GM18511 (cell line): Measurements from ENCODE around the gene ENGASE.

ENCODE experiments used
- ATAC-seq: cut with Tn5 transposase; IDR thresholded peaks from one replicate; pipeline ENCODE4 v1.9.1; 2021; ENCODE audit warnings: mild to moderate bottlenecking, moderate library complexity; ENCODE audit not compliant: unreplicated experiment

ENGASE gene

DNA sequence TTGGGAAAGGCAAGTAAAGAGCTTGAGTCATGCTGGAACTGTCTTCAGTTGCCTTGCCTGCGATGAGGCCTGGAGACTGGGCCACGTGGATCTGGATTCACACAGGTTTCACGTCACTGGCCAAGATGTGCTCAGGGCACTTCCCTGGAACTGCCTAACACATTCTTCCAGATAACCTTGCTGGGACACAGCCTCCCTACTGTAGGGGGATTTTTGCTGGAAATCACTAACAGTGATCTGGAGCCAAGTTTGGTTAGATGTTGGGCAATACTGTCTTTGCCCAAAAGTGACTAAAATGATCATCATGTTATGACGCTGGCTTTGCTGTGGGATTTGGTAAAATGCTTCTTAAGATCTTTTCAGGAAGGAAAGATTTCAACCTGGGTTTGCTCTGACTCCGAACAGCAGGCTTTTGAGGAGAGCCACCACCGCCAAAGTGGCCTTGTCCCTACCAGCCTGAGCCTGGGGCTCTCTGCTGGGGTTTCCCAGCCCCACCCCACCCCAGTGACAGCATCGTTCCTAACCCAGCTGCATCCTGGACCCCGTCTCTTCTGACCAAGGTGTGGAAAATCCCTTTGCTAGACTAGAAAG lies 36.0 kb upstream of the ENGASE start:
- no peak for ATAC-seq

DNA sequence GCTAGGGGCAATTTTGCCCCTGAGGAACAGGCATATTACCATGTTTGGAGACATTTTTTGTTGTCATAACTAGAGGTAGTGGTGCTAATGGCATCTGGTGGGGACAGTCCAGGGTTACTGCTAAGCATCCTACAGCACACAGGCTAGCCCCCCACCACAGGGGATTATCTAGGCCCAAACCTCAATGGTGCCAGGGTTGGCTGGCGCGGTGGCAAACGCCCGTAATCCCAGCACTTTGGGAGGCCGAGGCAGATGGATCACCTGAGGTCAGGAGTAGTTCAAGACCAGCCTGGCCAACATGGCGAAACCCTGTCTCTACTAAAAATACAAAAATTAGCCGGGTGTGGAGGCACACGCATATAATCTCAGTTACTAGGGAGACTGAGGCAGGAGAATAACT lies 35.5 kb upstream of the ENGASE start:
- ATAC-seq: no peak

DNA sequence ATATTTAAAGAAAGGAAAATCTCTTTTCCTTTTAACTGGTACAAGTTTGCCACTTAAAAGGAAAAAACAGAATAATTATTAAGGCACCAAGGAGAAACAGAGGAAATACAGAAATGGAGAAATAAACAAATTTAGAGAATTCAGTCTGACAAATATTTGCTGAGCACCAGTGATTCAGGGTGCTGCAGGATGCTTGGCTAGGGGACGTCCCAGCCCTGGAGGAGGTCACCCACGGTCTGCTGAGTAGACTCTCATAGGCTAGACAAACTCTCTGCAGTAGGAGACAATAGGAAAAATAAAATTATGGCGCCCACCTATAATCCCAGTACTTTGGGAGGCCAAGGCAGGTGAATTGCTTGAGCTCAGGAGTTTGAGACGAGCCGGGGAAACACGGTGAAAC lies 34.7 kb upstream of the ENGASE start:
- ATAC-seq: no peak

DNA sequence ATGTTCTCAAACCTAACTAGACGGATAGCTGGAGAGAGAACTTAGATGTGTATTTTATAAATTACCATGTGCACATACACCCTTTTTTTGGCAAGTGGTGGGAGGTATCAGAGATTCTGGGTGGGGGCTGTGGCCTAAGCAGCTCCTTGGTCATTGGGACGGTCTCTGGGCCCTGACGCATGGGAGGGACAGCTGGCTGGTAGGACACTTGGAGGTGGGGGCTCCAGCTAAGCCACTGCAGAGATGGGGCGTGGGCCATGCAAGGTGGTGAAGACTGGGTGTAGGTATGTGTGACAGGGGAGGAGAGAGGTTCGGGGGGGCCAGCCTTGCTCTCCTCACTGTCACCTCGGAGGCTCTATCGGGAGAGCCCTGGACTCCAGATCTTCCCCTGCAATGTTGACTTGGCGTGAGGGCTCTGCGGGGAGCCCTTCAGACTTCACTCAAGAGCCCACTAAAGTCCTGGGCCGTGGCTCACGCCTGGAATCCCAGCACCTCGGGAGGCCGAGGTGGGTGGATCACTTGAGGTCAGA lies 33.5 kb upstream of the ENGASE start:
- no peak for ATAC-seq

DNA sequence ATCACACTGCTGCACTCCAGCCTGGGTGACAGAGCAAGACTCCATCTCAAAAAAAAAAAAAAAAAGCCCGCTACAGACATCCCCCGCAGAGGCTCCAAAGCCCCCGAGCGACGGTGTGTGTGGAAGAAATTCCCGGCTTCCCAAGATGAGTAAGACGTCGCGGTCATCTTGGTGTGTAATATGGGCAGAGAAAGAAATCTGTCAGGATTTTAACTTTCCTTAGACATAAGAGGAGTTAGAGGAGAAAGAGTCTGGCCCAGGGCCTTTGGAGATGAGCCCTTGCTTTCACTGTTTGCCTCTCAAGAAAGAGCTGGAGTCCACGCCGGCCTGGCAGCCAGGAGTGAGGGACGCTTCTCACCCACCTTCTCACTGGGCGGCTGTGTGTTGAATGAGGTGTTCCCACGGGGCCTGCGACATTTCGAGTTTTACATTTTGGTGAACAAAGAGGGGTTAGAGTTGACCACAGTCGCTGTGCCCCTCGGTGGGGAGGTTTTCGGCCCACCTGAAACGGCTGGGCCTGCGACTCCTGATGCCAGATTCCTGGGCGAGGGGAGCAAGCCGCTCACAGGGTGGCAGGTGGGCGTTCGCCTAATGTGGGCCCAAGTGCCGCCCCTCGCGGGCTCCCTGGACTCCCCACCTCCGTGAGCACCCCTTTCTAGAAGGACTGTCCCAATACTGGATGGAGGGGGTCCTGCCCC lies 32.8 kb upstream of the ENGASE start:
- ATAC-seq: no peak

DNA sequence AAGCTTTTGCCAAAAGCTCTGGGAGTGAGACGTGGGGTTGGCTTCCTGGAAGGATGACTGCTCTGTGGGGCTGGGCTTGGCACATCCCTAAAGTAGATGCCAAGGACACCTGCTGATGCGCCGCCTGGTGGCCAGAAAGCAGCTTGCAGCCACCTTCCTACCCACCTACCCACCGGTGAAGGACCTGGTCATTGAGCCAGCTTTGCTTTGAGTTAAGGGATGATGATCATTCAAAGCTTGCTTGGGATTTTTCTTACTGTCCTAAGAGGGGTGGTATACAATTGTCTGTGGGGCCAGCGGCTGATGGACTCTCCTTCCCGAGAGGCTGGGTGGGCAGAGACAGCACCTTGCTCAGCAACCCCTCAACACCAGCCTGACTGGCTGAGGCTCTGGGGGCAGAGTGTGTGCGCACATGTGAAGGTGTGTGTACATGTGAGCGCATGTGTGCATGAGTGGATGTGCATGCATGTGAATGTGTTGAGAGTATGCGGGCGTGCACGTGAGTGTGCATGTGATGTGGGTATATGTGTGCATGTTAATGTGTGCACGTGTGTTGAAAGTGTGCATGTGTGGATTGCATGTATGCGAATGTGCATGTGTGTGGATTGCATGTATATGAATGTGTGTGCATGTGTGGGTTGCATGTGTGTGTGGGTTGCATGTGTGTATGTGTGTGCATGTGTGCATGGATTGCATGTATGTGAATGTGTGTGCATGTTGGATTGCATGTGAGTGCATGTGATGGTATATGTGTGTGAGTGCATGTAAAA lies 32.0 kb upstream of the ENGASE start:
- ATAC-seq: no peak

DNA sequence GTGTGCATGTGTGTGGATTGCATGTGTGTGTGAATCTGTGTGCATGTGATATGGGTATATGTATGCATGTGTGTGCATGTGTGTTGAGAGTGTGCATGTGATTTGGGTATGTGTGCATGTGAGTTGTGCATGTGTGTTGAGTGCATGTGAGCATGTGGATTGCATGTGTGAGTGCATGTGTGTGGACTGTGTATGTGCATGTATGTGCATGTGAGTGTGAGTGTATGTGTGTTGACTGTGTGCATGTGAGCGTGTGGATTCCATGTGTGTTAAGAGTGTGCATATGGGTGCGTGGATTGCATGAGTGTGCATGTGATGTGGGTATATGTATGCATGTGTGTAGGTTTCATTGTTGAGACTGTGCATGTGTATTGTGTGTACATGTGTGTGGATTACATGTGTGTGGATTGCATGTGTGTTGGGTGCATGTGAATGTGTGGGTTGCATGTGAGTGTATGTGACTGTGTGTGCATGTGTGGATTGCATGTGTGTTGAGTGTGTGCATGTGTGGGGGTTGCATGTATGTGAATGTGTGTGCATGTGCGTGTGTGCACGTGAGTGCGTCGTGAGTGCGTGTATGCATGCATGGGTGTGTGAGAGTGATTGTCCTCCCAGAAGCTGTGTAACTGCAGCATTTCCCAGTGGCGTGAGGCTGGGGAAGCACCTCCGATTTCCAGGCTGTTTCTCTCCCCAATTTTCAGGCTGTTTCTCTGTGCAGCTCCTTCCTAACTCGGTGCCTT lies 31.3 kb upstream of the ENGASE start:
- ATAC-seq: no peak

DNA sequence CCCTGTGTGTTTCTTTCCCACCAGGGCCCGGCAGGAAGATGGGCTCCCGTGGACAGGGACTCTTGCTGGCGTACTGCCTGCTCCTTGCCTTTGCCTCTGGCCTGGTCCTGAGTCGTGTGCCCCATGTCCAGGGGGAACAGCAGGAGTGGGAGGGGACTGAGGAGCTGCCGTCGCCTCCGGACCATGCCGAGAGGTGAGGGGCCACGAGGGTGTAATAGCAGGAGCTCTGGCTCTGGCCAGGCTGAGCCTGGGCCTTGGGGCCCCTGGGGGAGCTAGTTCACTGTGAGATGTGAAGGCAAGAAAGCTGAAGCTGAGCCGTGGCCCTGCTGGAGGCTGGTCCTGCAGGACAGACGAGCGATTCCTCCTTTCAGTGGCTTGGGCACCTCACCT lies 30.7 kb upstream of the ENGASE start:
- no peak for ATAC-seq

DNA sequence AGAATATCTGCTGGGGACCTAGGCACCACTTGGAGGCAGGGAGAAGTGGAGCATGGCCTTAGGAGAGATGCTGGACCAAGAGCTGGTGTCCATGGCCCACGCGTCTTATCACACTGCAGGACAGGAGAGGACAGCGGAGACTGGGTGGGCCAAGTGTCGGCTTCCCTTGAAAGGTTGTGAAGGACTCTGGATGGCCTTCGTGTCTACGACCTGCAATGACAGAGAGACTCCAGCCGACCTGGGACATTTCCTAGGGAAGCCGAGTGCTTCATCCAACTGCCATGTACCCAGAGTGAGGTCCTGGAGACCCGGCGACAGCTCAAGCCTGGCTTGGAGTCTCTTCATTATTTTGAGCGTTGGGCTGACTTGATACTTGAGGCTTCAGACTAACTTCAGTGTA lies 30.2 kb upstream of the ENGASE start:
- ATAC-seq: no peak

DNA sequence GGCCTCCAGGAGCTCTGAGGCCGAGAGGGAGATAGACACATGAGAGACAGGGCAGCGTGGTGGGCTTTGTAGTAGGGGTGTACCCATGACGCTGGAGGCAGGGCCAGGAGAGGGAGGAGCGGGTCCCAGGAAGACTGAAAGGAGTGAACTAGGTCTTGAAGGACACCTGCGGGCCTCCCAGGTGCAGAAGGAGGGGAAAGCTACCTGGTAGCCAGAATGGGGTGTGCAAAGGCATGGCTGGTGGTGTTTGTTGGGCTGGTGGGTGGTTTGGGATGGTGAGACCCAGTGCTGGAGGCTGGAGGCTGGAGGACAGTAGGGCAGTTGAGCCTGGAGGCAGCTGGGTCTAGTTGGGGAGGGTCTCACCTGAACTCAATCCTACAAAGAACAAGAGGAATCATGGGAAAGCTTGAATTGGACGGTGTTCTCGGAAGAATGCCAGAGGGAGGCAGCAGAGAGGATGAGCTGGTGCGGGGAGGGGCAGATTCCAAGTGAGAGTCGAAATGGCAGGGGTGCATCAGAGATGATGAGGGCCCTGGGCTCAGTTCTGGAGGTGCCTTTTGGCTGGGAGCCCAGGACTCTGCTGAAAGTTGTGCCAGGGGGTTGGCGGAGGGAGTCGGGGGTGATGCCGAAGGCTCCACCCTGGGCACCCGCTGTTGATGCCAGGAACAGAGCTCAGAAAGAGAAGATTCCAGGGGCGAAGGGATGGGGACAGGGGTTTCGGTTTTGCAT lies 29.5 kb upstream of the ENGASE start:
- no peak for ATAC-seq

DNA sequence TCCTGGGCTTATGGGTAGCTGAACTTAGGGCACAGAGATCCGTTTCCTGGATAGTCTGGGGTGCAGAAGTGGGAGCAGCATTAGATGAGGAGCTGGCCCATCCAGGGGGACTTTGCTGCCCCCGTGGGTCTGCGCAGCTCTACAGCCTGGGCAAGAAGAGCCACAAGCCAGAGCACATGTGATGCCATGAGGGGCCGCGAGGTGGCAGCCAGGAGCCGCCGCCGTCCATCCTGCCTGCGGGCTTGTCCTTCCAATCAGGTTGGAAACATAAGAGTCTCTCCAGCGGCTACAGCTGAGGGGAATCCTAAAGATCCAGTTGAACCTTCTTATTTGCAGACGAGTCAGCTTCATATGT lies 28.8 kb upstream of the ENGASE start:
- ATAC-seq: no peak

DNA sequence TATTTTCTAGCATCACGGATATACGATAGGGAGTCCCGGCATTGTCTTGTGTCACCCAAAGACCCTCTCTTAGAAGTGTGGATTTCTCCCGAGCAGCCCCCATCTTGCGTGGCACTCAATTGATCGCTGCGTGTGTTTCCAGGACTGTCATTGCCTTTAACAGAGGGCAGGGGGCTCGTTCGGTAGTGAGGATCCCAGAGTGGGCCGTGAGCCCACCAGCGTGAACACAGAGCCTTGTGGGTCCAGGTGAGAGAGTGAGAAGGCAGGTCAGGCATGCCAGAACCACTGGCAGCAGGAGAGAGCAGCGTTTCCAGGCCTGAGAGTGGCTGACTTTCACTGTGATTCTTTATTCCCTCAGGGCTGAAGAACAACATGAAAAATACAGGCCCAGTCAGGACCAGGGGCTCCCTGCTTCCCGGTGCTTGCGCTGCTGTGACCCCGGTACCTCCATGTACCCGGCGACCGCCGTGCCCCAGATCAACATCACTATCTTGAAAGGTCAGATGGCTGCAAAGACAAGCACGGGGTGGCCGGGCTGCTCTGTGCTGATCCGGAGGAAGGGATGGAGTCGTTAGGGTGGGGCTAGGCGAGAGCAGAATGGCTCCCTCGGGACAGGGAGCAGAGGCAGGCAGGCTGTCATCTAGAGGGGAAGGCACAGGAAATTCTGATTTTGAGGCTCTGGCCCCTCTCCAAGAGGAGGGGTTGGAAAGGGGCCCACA lies 28.3 kb upstream of the ENGASE start:
- no peak for ATAC-seq

DNA sequence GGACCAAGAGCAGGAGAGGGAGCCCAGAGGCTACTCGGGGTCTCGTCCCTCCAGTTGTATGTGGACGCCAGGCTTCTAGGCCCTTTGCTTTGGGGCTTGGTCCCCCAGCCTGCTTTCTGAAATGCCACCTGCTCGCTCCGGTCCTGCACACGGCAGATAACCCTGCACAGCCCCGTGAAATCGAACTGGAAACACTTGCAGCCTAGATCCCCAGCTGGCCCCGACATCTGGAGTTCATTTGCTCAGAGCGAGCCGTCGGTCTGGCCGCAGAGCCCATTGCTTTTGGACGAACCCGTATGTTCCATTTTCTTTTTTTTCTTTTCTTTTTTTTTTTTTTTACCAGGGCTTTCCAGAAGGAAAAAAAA lies 27.7 kb upstream of the ENGASE start:
- no peak for ATAC-seq

DNA sequence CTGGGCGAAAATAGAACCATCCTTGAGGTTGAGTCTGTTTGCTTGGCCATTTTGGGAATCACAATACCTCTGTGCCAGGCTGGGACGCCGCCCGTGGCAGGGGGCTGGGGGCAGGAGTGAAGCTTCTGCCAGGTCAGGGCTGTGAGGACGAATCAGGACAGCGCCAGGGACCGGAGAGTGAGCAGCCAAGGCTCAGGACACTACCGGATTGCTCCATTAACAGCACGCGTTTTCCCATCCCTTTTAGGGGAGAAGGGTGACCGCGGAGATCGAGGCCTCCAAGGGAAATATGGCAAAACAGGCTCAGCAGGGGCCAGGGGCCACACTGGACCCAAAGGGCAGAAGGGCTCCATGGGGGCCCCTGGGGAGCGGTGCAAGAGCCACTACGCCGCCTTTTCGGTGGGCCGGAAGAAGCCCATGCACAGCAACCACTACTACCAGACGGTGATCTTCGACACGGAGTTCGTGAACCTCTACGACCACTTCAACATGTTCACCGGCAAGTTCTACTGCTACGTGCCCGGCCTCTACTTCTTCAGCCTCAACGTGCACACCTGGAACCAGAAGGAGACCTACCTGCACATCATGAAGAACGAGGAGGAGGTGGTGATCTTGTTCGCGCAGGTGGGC lies 27.2 kb upstream of the ENGASE start:
- no peak for ATAC-seq

DNA sequence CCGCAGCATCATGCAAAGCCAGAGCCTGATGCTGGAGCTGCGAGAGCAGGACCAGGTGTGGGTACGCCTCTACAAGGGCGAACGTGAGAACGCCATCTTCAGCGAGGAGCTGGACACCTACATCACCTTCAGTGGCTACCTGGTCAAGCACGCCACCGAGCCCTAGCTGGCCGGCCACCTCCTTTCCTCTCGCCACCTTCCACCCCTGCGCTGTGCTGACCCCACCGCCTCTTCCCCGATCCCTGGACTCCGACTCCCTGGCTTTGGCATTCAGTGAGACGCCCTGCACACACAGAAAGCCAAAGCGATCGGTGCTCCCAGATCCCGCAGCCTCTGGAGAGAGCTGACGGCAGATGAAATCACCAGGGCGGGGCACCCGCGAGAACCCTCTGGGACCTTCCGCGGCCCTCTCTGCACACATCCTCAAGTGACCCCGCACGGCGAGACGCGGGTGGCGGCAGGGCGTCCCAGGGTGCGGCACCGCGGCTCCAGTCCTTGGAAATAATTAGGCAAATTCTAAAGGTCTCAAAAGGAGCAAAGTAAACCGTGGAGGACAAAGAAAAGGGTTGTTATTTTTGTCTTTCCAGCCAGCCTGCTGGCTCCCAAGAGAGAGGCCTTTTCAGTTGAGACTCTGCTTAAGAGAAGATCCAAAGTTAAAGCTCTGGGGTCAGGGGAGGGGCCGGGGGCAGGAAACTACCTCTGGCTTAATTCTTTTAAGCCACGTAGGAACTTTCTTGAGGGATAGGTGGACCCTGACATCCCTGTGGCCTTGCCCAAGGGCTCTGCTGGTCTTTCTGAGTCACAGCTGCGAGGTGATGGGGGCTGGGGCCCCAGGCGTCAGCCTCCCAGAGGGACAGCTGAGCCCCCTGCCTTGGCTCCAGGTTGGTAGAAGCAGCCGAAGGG lies 26.4 kb upstream of the ENGASE start:
- no peak for ATAC-seq

DNA sequence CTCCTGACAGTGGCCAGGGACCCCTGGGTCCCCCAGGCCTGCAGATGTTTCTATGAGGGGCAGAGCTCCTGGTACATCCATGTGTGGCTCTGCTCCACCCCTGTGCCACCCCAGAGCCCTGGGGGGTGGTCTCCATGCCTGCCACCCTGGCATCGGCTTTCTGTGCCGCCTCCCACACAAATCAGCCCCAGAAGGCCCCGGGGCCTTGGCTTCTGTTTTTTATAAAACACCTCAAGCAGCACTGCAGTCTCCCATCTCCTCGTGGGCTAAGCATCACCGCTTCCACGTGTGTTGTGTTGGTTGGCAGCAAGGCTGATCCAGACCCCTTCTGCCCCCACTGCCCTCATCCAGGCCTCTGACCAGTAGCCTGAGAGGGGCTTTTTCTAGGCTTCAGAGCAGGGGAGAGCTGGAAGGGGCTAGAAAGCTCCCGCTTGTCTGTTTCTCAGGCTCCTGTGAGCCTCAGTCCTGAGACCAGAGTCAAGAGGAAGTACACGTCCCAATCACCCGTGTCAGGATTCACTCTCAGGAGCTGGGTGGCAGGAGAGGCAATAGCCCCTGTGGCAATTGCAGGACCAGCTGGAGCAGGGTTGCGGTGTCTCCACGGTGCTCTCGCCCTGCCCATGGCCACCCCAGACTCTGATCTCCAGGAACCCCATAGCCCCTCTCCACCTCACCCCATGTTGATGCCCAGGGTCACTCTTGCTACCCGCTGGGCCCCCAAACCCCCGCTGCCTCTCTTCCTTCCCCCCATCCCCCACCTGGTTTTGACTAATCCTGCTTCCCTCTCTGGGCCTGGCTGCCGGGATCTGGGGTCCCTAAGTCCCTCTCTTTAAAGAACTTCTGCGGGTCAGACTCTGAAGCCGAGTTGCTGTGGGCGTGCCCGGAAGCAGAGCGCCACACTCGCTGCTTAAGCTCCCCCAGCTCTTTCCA lies 25.5 kb upstream of the ENGASE start:
- ATAC-seq: no peak

DNA sequence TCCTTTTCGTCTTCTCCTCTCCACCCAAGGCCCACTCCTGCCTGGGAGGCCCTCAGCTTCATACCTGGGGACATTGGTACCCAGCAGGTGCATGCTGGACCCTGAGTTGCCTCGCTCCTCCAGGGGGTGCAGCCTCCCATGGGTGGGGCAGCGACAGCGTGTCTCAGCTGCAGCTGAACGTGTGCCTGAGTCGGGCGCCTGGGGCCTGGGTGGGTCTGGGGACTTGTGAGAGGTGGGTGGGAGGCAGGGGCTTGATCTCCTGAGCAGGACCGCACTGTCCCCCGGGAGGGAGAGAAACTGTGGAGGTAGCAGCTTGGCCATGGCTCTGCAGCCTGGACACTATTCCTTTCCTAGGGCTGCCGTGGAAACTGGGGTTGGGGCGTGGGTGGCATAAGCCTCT lies 24.8 kb upstream of the ENGASE start:
- ATAC-seq: no peak

DNA sequence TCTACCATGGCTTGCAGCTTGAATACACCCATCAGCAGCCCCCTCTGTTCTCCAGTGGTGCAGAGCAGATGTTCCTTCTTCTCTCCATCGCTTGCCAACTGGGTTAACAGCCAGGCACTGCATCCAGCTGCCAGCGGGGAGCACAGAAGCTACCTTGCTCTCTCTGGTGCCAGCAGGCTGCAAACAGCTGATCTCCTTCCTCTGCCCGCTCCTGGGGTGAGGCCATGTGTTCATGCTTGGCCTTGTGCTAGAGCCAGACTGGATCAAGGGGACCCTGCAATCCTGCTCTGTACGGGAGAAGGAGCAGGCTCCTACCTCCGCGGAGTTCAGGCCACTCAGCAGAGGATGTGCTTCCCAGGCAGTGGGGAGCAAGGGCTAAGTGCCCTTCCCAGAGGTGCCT lies 24.1 kb upstream of the ENGASE start:
- no peak for ATAC-seq
